K562 (cell line): ENCODE results near the gene PRKAG1. TPM values are rescaled to one million over a fixed set of nuclear protein-coding genes. Genes with fewer than 3 reads are reported as not detected.

Experiments used
- ATAC-seq: fragments of 200-7000 bp; cut with Tn5 transposase; 3 replicates; pipeline ENCODE4 v1.9.1; 2020; ENCODE audit warnings: moderate library complexity
- BruUV-seq: library from RNA; stranded (reverse); fragments of 400-500 nt; replicated peaks from 2 replicates; lab custom pipeline; 2021; lab: Mats Ljungman, UMichigan
- CTCF ChIA-PET: fragments of 300-600 bp; formaldehyde crosslinking; extraction: SDS; loops from one replicate; lab custom pipeline; 2021; ENCODE audit warnings: low intra/inter-chr PET ratio; lab: Yijun Ruan, JAX
- POLR2A ChIA-PET: fragments of 300-600, 350-650 bp; sonication (Branson Sonifier 250); formaldehyde crosslinking; extraction: SDS; loops from one replicate; lab custom pipeline; 2021; ENCODE audit warnings: antibody characterized with exemption, inconsistent platforms; lab: Yijun Ruan, JAX
- DNase-seq, 4 experiments: peaks; one replicate each; pipeline versions ENCODE4 v3.0.0 to v3.0.0-alpha.2; 2011 to 2018; ENCODE audit warnings: low spot score in 3 of 4, mixed read lengths in 3 of 4; ENCODE audit errors: extremely low read depth in 1 of 4
- FAIRE-seq: peaks from 2 replicates; lab custom pipeline; 2011; peaks lifted over from hg19 to GRCh38; lab: Jason Lieb, UNC
- H2AFZ ChIP-seq: 2 replicates; pipeline ENCODE4 v1.6.0; 2011; ENCODE audit warnings: low read depth, low read length, control low read depth, inconsistent platforms
- H3K27ac ChIP-seq: fragments of 200-600 bp; 3 replicates; pipeline ENCODE4 v1.8.0; 2011; ENCODE audit warnings: low read depth, mild to moderate bottlenecking, control low read depth, inconsistent platforms, low read length, moderate library complexity, mixed read lengths; ENCODE audit errors: extremely low read depth
- H3K27me3 ChIP-seq, 2 experiments: fragments of 300-600 bp in 1 of 2; 2 replicates in 1 of 2; 3 replicates in 1 of 2; pipeline versions ENCODE4 v1.6.0 to v1.8.0; 2011; ENCODE audit warnings: inconsistent platforms in 2 of 2, low read length in 2 of 2, mild to moderate bottlenecking in 1 of 2, mixed read lengths in 1 of 2, moderate library complexity in 1 of 2; ENCODE audit not compliant: control insufficient read depth in 2 of 2, insufficient read depth in 2 of 2
- H3K36me3 ChIP-seq: fragments of 300-600 bp; 3 replicates; pipeline ENCODE4 v1.8.0; 2011; ENCODE audit warnings: mild to moderate bottlenecking, low read length, inconsistent platforms; ENCODE audit not compliant: control insufficient read depth, insufficient read depth
- H3K4me1 ChIP-seq, 2 experiments: fragments of 200-600 bp in 1 of 2; replicated peaks in 1 of 2; 2 replicates in 1 of 2; 3 replicates in 1 of 2; pipeline versions ENCODE4 v1.5.1 to v1.8.0; 2011; ENCODE audit warnings: inconsistent platforms in 2 of 2, low read length in 2 of 2, mild to moderate bottlenecking in 1 of 2, mixed read lengths in 1 of 2, moderate library complexity in 1 of 2; ENCODE audit not compliant: control insufficient read depth in 2 of 2, insufficient read depth in 2 of 2
- H3K4me2 ChIP-seq: 2 replicates; pipeline ENCODE4 v1.6.1; 2011; ENCODE audit warnings: low read length, control low read depth, inconsistent platforms, mixed read lengths; ENCODE audit not compliant: insufficient read depth
- H3K4me3 ChIP-seq: fragments of 200-600 bp; sonication (generic), shearing (Covaris generic); 2 replicates; pipeline ENCODE4 v1.5.1; 2016; ENCODE audit warnings: control low read depth, inconsistent platforms
- H3K79me2 ChIP-seq: fragments of 200-600 bp; 3 replicates; pipeline ENCODE4 v1.8.0; 2011; ENCODE audit warnings: low read length, inconsistent platforms; ENCODE audit not compliant: control insufficient read depth, insufficient read depth
- H3K9ac ChIP-seq, 2 experiments: 2 replicates each; pipeline versions ENCODE4 v1.6.0 to v1.6.1; 2011; ENCODE audit warnings: low read depth in 2 of 2, low read length in 2 of 2, control low read depth in 1 of 2, inconsistent platforms in 1 of 2, mild to moderate bottlenecking in 1 of 2, mixed read lengths in 1 of 2; ENCODE audit not compliant: insufficient read depth in 1 of 2
- H3K9me1 ChIP-seq: one replicate; pipeline ENCODE4 v1.6.0; 2011; ENCODE audit warnings: inconsistent platforms, mild to moderate bottlenecking, low read length, moderate library complexity; ENCODE audit not compliant: control insufficient read depth, insufficient read depth
- H3K9me3 ChIP-seq: replicated peaks from 2 replicates; pipeline ENCODE4 v1.5.1; 2011; ENCODE audit warnings: low read depth, low read length, inconsistent platforms; ENCODE audit not compliant: control insufficient read depth, insufficient read depth
- H4K20me1 ChIP-seq: replicated peaks from 2 replicates; pipeline ENCODE4 v1.6.1; 2011; ENCODE audit warnings: low read length, inconsistent platforms, mixed read lengths; ENCODE audit not compliant: control insufficient read depth, insufficient read depth
- BRF1 ChIP-seq: IDR thresholded peaks from 3 replicates; pipeline ENCODE4 v1.6.1; 2011; ENCODE audit warnings: borderline replicate concordance, mild to moderate bottlenecking; ENCODE audit not compliant: insufficient read length; ENCODE audit errors: extremely low read depth
- CBX8 ChIP-seq: fragments of 200-600 bp; sonication (generic); IDR thresholded peaks from 2 replicates; pipeline ENCODE4 v1.6.1; 2012; ENCODE audit warnings: borderline replicate concordance, mixed run types, low read depth, mild to moderate bottlenecking, moderate library complexity, mixed read lengths, low read length, control low read depth, inconsistent platforms; ENCODE audit not compliant: poor library complexity, severe bottlenecking; ENCODE audit errors: extremely low read depth
- ETV5 ChIP-seq: sonication (generic); formaldehyde crosslinking; IDR thresholded peaks from 2 replicates; pipeline ENCODE4 v1.4.0; 2020; ENCODE audit warnings: low read depth, mild to moderate bottlenecking, missing genetic modification reagents
- HMBOX1 ChIP-seq: sonication (generic); IDR thresholded peaks from 2 replicates; pipeline ENCODE4 v1.6.1; 2016
- NR0B1 ChIP-seq: fragments of 450-650 bp; IDR thresholded peaks from one replicate; pipeline ENCODE4 v1.6.1; 2018; ENCODE audit warnings: mild to moderate bottlenecking, moderate library complexity; ENCODE audit not compliant: partially characterized antibody
- RAD21 ChIP-seq, 2 experiments: fragments of 250-450 bp in 1 of 2; fragments of 450-650 bp in 1 of 2; sonication (Bioruptor Pico) in 1 of 2; formaldehyde crosslinking in 1 of 2; IDR thresholded peaks in 1 of 2; conservative IDR thresholded peaks in 1 of 2; 2 replicates each; pipeline versions ENCODE4 v1.4.0 to v1.8.0; 2020 to 2022; ENCODE audit warnings: mild to moderate bottlenecking in 2 of 2, moderate library complexity in 1 of 2
- WGBS: fragments of 100-300 bp; shearing (Covaris generic); methylation state at CpG from one replicate; pipeline ENCODE4 v1.1.6; 2016; ENCODE audit warnings: low coverage, mixed read lengths; ENCODE audit not compliant: insufficient coverage; ENCODE audit errors: missing lambda C conversion rate; 5-methylcytosine and 5-hydroxymethylcytosine counted together
- in situ Hi-C: fragments of 300-500 bp; cut with MboI; formaldehyde crosslinking; loops from 4 replicates; pipeline ENCODE4 v1.15.0; 2018; ENCODE audit warnings: inconsistent platforms, mixed read lengths
- intact Hi-C: fragments of 100-400 bp; cut with micrococcal nuclease; formaldehyde crosslinking; loops from 2 replicates; pipeline ENCODE4 v1.14.2; 2022
- polyA plus RNA-seq, 8 experiments: library from polyadenylated mRNA; depleted of rRNA in 4 of 8; stranded (reverse) in 5 of 8; unstranded in 3 of 8; fragments of >200 nt; fragmentation: Nextera tagmentation in 2 of 8; fragmentation: Illumina TruSeq in 1 of 8; extraction: Ambion mirVana in 2 of 8; extraction: Trizol in 1 of 8; gene quantifications; 2 replicates each; pipeline versions ENCODE4 v1.2.1 to v1.2.3, GENCODE V29; 2011 to 2014; ENCODE audit warnings: inconsistent platforms in 1 of 8, missing spikeins in 1 of 8
- total RNA-seq, 7 experiments: library from RNA; depleted of rRNA in 6 of 7; stranded (reverse); fragments of >200 nt in 6 of 7; fragmentation: Illumina TruSeq in 2 of 7; extraction: Trizol in 2 of 7; gene quantifications; 2 replicates each; pipeline versions ENCODE4 v1.2.1 to v1.2.3, GENCODE V29; 2011 to 2021; ENCODE audit warnings: low replicate concordance in 1 of 7
- TF ChIP-seq, protein P1 (sequence below), 2 experiments: fragments of 450-650 bp; formaldehyde crosslinking in 1 of 2; IDR thresholded peaks; 2 replicates each; pipeline versions ENCODE4 v1.4.0 to v1.6.1; 2014 to 2020; ENCODE audit warnings: mild to moderate bottlenecking in 2 of 2, borderline replicate concordance in 1 of 2, low read depth in 1 of 2

PRKAG1 gene
- total and polyA plus RNA-seq, 9 of the 15 experiments (the other 6 are each of a cell fraction or from before 2014, with no cell fraction given): 51.1 to 126 (median 79.1) TPM

DNA sequence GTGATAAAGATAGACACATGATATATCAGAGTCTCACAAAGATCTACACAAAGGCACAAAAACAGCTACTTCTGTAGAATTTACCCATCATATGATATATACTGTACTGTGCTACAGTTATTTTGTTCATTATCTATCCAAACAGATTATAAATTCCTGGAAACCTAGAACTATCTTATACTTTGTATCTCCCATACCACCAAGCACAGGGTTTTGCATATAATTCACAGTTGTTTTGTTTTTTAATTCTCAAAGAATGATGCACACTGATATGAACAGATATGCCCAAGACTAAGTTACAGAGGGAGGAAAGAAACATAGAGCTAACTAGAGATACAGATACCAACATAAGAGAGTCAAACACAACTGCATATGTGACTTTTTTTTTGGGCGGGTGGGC, 3.4 kb downstream of the PRKAG1 start (continued):
- TF ChIP-seq CBX8: no peak

GRCh38 chr12:49014547-49014946, 4.0 kb downstream of the PRKAG1 start:
- Histone ChIP-seq H3K4me1 (peaks cover 30 to 36% of the 10 kb centered on the region in 2 experiments), H3K9me3 (no peaks in the 10 kb centered on the region), H3K9me1 (no peaks in the 10 kb centered on the region), H3K4me2 (peak overlapping the region; percentile 13; the same call in 1 of the 2 replicates), H2AFZ (no peak overlapping the region; the same call in 1 of the 2 replicates), H3K27ac (peak overlapping the region; percentile 53), H3K27me3 (no peaks in the 10 kb centered on the region), H3K4me3 (no peak overlapping the region), H3K9ac (no peak overlapping the region; a peak in 1 of 4 replicates), H4K20me1 (0 out of 2 replicates have a peak, but pooled peaks cover 3% of the 10 kb centered on the region), H3K36me3 (peaks cover 36% of the 10 kb centered on the region), H3K79me2 (peaks cover 30% of the 10 kb centered on the region)
- no peak for FAIRE-seq
- DNase-seq: peak in 2 of 4 experiments; percentile 11 to 22
- POLR2A ChIA-PET: interaction anchor here (0.6 to 5.2 kb wide), 8 partner anchors 9 to 252 kb away, joined by 3 to 78 read pairs (median 4); partner anchors contain the start of gene DDN
- BruUV-seq: no TSS peak
- ATAC-seq: no peak
- CTCF ChIA-PET: interaction anchor here (1.6 kb wide), 1 partner anchor 18 kb away, joined by 10 read pairs; no protein-coding TSS in a partner anchor
- 8% methylated on average over 1 of the region's 1 CpG for WGBS
- in situ Hi-C loops (no loop called here), intact Hi-C loops (no loop called here)
- TF ChIP-seq NR0B1 (no peak), HMBOX1 (0 out of 2 replicates have a peak, but pooled peaks have one; percentile 29), BRF1 (no peak), ETV5 (CRISPR knock-in tag) (0 out of 2 replicates have a peak, but pooled peaks have one; percentile 28), RAD21 (CRISPR knock-in tag; conservative IDR thresholded peaks at IDR 0.05 in 1 of 2, IDR thresholded peaks at IDR 0.05 in 1 of 2) (peak in 1 of 2 experiments; percentile 37; a peak in 1 of 4 replicates)
- TF ChIP-seq, protein P1, sequence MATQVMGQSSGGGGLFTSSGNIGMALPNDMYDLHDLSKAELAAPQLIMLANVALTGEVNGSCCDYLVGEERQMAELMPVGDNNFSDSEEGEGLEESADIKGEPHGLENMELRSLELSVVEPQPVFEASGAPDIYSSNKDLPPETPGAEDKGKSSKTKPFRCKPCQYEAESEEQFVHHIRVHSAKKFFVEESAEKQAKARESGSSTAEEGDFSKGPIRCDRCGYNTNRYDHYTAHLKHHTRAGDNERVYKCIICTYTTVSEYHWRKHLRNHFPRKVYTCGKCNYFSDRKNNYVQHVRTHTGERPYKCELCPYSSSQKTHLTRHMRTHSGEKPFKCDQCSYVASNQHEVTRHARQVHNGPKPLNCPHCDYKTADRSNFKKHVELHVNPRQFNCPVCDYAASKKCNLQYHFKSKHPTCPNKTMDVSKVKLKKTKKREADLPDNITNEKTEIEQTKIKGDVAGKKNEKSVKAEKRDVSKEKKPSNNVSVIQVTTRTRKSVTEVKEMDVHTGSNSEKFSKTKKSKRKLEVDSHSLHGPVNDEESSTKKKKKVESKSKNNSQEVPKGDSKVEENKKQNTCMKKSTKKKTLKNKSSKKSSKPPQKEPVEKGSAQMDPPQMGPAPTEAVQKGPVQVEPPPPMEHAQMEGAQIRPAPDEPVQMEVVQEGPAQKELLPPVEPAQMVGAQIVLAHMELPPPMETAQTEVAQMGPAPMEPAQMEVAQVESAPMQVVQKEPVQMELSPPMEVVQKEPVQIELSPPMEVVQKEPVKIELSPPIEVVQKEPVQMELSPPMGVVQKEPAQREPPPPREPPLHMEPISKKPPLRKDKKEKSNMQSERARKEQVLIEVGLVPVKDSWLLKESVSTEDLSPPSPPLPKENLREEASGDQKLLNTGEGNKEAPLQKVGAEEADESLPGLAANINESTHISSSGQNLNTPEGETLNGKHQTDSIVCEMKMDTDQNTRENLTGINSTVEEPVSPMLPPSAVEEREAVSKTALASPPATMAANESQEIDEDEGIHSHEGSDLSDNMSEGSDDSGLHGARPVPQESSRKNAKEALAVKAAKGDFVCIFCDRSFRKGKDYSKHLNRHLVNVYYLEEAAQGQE (IDR thresholded peaks at IDR 0.05; ENCODE audit: borderline replicate concordance): peak; percentile 26; the same call in 1 of the 2 replicates
- TF ChIP-seq, protein P1 (CRISPR knock-in tag; IDR thresholded peaks at IDR 0.05; ENCODE audit: low read depth): no peak
